AG09309 (cell line): ENCODE measurements around the gene PRDM16.

Experiments used
- DNase-seq: peaks from one replicate; pipeline ENCODE4 v3.0.0-alpha.2; 2010; ENCODE audit warnings: low read depth
- H3K4me3 ChIP-seq: 2 replicates; pipeline ENCODE4 v1.5.1; 2011; ENCODE audit warnings: mild to moderate bottlenecking, low read depth, low read length, moderate library complexity; ENCODE audit not compliant: control insufficient read depth
- TF ChIP-seq, protein P1 (sequence below): IDR thresholded peaks from 2 replicates; pipeline ENCODE4 v1.5.1; 2011; ENCODE audit warnings: mild to moderate bottlenecking, low read depth, low read length, inconsistent platforms; ENCODE audit not compliant: insufficient read depth, control insufficient read depth; ENCODE audit errors: missing control alignments

The PRDM16 gene

DNA sequence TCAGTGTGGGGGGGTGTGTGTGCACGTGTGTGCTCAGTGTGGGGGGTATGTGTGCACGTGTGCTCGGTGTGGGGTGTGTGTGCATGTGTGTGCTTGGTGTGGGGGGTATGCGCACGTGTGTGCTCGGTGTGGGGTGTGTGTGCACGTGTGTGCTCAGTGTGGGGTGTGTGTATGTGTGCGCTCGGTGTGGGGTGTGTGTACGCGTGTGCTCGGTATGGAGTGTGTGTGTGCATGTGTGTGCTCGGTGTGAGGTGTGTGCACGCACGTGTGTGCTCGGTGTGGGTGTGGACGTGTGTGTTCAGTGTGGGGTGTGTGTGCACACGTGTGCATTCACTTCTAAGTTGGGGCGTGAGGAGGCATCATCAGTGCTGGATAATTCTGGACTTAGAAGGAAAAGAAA, 77.9 kb downstream of the PRDM16 start:
- no peak overlapping the region for H3K4me3 ChIP-seq
- TF ChIP-seq, protein P1, sequence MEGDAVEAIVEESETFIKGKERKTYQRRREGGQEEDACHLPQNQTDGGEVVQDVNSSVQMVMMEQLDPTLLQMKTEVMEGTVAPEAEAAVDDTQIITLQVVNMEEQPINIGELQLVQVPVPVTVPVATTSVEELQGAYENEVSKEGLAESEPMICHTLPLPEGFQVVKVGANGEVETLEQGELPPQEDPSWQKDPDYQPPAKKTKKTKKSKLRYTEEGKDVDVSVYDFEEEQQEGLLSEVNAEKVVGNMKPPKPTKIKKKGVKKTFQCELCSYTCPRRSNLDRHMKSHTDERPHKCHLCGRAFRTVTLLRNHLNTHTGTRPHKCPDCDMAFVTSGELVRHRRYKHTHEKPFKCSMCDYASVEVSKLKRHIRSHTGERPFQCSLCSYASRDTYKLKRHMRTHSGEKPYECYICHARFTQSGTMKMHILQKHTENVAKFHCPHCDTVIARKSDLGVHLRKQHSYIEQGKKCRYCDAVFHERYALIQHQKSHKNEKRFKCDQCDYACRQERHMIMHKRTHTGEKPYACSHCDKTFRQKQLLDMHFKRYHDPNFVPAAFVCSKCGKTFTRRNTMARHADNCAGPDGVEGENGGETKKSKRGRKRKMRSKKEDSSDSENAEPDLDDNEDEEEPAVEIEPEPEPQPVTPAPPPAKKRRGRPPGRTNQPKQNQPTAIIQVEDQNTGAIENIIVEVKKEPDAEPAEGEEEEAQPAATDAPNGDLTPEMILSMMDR = no peak
- DNase-seq = no peak

DNA sequence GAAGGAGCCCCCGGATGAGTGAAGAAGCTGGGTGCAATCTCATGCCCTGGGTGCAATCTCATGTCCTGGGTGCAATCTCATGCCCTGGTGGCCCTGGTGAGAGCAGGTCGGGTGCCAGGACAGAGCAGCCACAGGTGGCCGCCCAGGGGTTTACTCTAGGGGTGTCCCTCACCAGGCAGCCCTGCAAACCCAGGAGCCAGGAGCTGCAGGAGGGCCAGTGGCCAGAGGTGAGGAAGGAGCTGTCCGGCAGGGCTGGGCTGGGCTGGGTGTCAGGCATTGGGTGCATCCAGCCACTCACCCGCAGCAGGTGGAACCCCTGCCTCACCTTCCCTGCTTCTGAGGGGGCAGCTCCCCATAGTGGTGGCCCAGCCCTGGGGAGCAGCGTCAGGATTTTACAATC, 79.2 kb downstream of the PRDM16 start:
- DNase-seq = no peak
- TF ChIP-seq, protein P1 = no peak
- no peak overlapping the region for H3K4me3 ChIP-seq

DNA sequence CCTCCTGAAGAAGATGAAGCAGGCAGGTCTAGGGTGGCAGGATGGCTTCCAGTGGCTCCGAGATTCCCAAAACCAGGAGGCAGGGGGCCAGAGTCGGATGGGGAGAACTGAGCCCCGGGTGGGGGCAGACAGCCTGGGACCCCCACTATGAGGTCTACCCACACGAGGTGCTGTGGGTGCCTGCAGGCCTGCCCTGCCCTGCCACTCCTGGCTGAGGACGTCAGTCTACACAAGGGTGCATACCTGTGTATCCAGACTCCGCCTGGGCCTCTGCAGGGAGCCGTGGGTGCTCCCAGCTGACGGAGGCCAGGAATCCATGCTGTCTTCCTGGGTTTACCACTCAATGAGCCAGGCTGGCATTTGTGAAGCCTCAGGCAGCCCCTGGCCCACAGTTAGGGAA, 80.3 kb downstream of the PRDM16 start:
- H3K4me3 ChIP-seq = no peak overlapping the region
- no peak for DNase-seq
- TF ChIP-seq, protein P1 = no peak

DNA sequence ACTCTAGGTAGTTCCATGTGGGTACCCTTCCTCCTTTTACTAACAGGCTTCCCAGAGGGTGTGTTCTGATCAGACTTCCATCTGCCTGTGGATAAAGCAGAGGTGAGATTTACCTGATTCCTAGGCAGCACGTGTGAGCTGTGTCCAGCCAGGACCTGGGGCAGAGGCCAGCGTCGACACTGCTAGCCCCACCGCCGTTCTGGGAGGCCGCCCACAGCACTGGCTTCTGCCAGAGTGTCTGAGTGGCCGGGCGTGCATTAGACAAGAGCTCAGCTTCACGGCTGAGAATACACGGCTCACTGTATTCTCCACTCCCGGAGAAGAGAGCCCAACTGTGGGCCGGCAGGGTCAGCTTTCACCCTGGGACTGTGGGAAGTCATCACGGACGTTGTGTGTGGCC, 82.5 kb downstream of the PRDM16 start:
- DNase-seq = no peak
- TF ChIP-seq, protein P1 = no peak

DNA sequence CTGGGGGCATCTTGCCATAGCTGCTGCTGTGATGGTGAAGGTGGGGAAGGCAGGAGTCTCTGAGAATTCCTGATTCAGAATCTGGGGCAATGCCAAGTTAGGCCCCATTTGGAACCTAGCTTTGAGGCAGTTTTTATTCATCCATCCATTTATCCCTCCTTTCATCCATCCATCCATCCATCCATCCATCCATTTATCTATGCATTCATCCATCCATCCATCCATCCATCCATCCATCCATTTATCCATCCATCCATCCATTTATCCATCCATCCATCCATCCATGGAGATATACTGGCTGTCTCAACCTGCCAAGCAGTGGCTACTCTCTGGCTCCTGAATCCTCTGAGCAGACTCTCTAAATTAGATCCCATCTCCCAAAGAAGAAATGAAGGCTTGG, 83.1 kb downstream of the PRDM16 start:
- no peak overlapping the region for H3K4me3 ChIP-seq
- DNase-seq = no peak
- TF ChIP-seq, protein P1 = no peak

More for the DNA sequence above, 82.5 kb downstream of the PRDM16 start:
- H3K4me3 ChIP-seq = no peak overlapping the region

DNA sequence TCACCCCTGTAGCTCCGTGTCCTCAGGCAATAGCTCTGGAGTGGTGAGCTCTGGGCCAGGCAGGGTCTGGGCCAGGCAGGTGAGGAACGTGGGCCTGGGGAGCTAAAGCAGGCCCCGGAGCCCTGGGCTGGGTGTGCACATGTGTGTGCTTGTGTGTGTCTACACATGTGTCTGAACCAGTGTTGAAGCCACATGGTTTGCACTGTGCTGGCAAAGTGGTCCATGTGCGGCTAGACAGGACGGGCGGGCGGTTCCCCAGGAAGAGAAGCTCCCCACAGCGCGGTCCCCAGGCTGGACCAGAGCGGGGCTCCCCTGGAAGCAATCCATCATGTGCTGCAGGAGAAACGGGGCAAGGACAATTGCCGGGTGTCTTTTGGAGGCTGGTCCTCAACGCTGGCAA, 84.2 kb downstream of the PRDM16 start:
- H3K4me3 ChIP-seq = no peak overlapping the region

More for the DNA sequence above, 84.2 kb downstream of the PRDM16 start:
- no peak for DNase-seq
- TF ChIP-seq, protein P1 = no peak
